D341Med (cell line): ENCODE measurements around the gene RALGAPA2.

Source experiments
- DNase-seq: peaks from one replicate; pipeline ENCODE4 v3.0.0; 2012; ENCODE audit warnings: low spot score

RALGAPA2 gene

DNA sequence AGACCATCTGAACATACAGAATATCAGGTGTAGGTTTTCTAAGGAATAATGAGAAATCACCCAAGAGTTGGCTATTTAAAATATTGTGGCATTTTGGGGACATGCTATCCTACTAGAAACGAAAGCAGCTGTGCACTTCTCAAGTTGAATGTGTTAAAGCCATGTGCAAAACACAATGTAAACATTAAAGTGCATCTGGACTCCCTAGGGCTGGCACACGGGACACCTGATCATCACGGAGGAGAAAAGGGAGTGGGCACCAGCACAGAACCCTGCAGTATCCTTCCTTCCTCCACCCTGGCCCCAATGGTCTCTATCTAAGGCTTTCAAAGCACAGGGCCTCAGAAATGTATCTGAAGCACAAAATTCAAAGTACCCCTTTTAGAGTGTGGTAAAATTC, 250.3 kb downstream of the RALGAPA2 start:
- DNase-seq = no peak

DNA sequence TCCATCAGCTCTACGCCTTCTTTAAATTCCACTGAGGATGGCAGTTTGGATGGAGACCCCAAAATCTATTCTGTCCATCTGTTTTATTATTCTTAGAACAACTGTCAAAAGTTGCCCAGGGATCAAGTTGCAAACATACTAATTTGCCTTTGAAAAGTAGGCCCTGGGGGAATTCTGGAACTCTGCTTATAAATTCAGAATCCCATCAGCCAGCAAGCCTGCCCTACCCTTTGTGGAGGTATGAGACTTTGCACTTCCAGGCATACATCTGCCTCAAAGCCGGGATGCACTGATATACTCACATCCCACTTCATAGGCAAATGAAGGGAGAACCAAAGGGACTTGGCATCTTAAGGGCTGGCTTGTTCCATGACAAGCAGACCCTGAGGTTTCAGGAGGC, 250.9 kb downstream of the RALGAPA2 start:
- DNase-seq = no peak

DNA sequence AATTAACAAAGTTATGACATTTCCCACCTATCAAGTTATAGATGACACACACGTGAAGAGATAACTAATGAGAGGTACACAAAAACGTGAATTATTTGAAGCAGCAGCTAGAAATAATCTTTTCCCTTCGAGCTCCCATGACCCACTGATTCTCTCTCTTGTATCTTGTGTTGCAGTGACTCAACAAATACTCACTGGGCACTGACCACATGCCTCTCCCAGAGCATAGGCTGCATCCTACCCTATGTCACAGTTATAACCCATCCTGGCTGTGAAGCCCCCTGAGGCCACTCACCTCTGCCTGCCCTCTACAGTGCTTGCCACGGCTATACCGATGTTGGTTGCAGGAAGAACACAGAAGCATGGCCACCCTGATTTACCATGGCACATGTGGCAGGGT, 252.7 kb downstream of the RALGAPA2 start:
- DNase-seq = no peak

DNA sequence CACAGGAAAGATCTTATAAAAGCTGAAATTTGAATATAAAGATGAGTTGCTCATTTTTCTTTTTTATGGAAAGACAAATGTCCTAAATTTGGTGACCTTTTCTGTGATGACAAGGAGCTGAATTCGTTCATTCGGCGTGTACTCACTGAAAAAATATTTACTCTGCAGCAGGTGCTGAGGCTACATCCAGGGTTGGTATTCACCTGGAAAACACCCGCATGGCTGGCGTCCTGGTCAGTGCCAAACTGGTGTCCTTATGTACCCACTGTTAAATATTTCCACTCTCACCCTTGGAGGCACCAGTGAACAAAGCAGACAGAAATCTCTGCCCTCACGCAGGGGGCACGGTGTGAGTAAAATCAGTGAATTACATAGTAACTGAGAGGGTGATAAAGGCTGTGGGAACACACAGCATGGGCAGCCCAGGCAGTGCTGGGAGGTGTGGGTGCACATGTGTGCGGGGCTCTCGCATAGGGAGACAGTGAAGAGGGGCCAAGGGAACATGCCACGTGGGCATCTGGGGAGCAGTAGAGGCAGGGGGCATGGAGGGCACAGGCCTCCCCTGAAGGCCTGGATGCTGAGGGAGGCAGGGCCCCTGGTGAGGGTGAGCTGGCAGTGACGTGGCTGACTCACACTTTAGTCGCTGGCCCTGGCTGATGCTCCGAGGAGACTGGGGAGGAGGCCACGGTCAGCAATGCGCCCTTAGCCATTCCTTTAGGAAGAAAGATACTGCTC, 254.9 kb downstream of the RALGAPA2 start:
- no peak for DNase-seq

DNA sequence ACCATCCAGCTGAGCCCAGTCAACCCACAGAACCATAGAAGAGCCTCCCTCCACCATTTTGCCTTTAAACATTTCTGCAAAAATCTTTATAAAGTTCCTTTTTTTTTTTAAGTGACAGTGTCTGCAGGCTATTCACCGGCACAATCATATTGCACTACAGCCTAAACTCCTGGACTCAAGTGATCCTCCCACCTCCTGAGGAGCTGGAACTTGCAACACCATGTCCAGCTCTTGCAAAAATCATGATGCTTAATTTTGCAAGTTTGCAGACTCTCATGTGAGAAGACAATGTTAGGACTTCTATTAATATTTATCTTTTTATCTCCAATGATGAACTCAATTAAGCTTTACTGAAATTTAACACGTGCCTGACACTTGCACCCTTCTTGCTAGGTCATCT, 255.7 kb downstream of the RALGAPA2 start:
- no peak for DNase-seq

DNA sequence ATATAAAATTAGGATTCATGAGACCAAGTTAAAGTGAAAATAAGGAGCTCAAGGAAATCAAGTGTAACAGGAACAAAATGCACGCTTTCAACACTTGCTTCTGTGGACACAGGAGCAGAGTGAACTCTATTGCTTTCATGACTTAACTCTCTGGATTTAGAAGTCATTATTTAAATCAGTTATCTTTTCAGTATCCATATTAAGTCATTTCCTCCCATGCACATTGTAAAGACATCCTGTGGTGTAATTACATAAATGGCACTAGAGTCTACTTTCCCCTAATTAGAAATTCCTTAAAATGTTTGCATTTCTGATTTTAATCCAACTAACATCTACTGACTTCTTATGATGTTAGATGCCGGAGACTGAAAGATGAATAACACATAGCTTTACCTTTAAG, 256.5 kb downstream of the RALGAPA2 start:
- no peak for DNase-seq

DNA sequence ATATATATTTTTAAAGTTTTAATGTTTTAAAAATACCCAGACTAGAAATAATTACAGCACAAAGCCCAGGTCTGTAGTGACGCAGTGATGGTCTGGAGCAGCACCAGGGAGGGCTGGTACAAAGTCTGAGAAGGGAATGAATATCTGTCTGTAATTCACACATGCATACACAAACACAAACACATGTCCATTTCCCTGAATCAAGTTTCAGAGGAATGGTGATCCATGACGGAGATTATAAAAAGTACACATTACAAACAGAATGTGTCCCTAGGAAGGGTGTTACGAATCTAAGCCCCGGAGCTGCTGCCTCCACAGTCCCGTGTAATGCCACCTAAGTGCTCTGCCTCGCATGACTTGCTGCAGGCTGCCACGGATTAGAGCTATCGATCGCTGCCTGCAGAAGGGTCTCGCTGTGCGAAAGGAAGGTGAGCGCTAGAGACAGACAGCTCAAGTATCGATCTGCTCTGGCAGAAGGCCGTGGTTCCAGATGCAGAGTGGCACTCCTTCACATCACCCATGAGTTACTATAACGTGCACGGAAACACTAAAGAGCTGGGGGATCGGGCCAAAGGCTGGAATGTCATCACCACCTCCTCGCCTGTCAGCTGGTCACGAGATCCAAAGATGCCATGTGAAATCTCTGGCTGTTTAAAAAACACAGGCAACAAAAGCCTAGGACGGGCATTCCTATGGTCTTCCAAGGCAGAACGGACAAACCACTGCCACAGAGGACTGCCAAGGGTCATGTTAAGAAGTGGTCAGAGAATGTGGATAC, 257.4 kb downstream of the RALGAPA2 start:
- DNase-seq = no peak

DNA sequence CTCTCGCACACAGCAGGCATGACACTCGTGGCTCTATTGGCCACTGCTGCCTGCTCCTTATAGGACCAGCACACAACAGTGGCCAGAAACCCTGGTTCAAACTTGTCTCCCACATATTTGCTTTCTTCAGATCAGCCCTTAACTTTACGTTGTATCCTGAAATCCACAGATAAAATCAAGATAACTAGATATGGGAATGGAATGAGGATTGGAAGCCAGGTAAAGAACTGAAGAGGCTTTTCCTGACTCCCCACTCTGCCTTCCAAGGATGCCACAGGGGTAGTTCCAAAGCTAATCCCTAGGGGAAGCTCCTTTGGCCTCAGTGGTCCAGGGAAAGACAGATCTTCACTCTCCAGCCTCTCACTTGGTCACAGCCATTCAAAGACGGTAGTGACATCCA, 258.1 kb downstream of the RALGAPA2 start:
- no peak for DNase-seq

DNA sequence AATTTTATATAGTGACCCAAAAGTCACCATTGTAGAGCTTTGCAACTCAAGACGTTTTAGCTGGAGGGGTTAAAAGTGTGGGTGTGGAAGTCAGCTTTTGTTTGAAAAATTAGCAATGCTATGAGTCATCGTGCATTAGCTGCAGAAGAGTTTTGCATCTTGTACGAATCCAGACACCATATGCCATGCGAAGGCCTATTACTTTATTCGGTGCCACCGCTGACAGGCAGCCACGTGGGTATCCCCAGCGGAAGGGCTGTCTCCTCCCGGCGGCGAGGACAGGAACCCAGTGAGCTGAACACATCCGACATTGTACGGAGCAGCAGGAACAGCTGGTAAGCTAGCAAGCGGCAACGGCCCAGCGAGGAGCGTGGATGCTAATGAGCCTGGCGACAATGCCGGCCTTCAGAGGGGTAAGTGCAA, 260.2 kb downstream of the RALGAPA2 start:
- DNase-seq = no peak

DNA sequence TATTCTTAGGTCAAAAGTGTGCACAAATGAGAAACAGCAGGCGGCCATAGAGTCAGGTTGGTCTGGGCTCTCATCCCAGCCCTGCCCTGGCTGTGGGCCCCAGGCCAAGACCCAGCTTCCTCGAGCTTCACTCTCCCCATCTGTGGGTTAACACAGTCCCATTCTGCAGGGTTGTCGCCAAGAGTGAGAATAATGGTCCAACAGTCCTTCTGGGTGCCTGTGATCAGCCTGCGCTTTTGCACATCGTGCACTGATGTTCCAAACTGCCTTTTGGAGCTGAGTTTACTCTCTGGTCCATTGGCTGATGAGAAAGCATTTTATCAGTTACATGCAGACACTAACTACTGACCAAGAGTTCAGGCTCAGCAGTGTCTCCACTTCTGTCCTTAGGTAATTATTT, 261.9 kb downstream of the RALGAPA2 start:
- DNase-seq = no peak

DNA sequence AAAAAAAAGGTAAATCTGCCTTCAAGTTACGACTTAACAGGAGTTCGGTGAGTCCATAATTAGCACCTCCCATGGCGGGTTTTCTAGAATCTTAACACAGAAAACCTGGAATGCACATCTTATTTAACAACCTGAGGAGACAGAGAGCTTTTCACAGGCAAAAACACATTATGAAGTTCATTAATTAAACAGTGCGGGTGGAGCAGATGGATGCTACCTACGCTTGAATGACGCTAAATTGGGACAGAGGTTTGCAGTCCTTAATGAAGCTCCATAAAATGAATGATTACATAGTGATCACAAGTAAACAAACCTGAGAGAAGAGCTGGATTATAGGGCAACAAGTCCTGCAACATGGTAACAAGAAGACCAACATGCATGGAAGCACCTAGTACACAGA, 263.6 kb downstream of the RALGAPA2 start:
- DNase-seq = no peak

DNA sequence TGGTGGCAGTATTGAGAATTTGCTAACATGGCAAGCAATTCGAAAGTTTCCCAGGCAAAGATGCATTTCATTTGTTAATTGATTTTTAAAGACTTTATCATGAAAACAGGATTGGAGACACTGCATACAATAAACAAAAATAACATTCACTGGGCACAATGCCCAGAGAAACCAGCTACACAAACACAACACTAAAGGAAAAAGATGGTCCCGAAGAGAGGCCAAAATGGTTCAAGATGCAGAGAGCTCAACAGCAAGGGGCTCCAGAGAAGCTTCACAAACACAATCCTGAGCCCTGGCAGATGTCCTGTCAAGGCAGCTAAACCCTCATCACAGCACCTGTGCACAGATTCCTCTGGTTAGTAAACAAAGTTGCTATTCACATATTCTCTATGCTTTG, 265.2 kb downstream of the RALGAPA2 start:
- no peak for DNase-seq

DNA sequence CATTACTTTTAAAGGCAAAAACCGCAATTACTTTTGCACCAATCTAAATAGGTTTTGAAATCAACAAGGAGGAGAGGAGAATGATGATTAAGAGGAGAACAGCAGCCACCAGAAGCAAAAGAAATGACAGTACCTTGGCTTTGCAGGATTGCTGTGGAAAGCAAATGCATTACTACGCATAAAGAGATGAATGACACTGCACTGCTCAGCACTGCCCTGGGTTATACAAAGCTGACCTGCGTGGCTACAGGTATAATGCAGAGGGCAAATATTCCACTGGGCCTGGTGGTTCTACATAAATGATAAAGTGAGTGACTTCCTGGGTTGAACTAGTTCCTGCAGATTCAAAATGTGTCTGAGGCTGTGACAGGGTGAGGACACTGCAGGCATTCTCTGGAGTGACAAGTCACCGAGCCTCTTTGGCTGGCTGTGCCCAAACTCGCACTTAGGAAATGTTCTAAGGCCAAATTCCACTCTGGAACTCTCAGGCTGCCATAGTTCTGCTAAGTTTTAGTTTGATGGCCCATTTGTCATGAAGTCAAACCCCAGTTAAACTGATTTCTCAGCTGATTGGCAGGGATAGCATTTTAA, 265.9 kb downstream of the RALGAPA2 start:
- DNase-seq = no peak

DNA sequence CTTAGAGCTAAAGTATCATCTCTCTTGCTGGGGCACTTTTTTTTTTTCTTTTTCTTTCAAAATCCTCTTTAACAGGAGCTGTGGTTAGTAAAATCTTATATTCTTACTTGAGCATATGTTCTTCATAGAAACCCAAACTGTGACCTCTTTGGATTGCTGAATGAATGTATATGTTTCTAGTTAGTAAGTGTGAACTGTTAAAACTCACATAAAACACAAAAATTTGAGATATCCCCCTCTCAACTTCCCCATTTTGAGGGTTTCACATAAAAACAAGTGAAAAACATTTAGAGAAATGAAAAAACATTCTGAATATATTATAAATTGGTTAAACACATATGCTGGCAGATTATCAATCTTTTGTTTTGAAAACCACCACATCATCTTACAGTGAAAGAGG, 266.4 kb downstream of the RALGAPA2 start:
- DNase-seq = no peak

DNA sequence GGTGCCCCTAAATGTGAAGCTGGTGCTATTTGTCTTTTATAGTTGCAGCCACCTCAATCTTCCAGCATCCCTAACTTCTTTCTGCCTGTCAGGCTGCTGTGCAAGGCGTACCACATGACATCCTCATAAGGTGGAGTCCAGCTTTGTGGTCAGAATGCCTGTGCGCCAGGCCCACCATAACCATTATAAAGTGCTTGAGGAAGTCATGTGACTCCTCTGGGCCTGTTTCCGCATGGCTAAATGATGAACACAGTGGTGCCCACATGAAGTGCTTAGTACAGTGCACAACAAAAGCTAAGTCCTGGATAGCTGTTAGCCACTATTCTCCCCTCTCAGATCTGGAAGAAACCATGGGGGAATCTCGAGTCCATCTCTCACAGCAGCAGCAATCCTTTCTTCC, 268.9 kb downstream of the RALGAPA2 start:
- no peak for DNase-seq

DNA sequence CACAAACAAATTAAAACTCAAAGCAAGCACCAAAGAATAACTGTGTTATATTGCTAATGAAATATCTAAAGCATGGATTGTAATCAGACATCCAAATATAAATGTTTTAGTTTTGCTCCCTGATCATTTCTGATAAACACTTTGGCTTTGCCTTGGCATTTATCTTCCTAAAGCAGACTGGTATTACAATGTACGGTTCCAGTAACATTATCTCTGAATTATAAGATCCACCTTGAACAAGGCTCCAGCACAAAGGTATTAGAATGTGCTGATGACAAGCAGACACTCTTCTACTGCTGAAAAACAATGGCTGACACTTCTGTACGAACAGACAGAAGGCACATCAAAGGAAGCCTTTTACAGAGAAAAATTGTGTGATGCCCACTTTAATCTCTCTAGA, 270.0 kb downstream of the RALGAPA2 start:
- no peak for DNase-seq

DNA sequence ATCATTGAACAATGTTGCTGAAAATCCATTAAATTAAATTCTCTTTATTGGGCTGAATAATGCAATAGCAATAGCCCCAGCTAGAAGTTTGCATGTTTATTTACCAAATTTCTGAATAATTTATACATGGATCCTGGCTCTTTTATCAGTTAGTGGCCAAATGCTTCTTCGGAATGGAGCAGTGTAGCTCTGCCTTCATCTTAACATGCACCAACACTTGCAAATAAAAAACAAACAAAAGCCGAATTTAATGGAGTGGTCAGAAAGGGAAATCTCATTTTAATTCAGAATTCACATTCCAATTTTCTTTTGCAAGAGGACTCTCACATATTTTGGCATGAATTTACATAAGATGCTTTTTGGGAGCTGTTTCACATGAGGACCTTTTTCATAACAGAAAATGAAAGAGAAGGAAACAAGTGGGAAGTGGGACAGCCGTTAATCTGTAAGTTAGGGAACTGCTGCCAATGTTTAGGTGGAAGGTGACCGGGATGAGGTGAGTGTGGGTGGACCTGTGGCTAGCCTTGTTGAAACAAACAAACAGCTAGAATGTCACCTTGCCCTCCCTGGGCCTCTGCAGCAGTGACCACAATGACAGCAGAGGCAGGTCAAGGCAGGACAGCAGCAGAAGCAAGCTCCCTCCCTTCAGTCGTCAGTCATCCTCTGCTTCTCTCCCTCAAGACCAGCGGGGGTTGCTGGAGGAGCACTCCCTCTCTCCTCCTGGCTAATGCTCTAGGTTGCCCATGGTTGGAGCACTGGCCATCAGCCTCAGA, 271.4 kb downstream of the RALGAPA2 start:
- no peak for DNase-seq

DNA sequence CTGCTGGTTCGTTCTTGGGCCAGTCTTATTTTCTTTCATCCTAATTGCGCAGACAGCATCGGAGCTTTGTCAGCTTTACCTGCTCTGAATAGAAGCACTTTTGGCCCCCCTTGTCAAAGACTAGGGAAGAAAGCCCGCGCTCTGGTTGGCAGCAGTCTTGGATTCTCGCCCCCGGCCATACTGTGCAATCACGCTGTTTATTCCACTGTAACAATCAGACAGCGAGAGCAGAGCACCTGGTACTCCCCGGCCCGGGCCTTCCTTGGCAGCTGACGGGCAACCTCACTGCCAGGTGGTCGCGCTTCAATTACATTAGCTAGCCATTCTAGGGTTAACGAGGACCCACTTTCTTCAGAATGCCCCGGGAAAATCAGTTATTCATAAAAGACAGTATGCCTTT, 272.0 kb downstream of the RALGAPA2 start:
- no peak for DNase-seq

DNA sequence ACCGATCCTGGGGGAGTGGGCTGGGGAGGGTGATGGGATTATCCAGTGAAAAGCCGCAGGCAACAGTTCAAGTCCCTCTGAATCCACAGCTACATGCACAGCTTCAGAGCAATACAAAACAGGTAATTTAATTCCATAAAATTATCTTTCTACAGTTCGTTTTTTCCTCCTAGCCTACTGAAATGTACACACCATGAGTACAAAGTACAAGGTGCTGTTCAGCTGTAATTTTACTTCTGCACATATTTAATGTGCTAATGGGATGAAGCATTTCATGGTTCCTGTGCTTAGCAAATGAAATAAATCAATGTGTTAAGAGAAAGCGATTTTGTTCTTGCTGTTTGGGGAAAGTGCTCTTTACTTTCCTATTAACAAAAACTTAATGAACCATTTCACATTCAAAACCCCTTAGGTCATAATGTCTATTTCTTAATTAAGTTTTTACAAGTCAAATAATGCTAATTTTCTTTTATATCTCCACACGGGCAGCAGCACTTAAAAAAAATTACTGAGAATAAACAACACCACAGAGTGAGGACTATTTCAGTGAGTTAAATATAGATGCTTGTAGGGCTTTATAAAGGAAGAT, 272.7 kb downstream of the RALGAPA2 start:
- no peak for DNase-seq

DNA sequence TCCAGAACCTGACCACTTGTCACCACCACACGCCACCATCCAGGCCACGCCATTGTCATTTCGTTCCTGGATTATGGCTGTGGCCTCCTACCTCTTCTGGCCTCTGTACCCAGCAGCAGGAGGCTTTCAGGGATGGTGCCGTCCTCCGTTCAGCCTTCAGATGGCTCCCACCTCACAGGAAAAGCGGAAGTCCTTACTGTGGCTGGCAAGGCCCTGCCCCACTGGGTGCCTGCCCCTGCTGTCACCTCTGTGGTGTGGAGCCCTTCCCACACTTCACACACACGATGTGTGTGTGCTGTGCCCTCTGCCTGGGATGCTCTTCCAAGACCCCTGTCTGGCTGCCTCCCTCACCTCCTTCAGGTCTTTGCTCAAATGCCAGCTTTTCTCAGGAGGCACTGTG, 275.1 kb downstream of the RALGAPA2 start:
- DNase-seq = no peak

DNA sequence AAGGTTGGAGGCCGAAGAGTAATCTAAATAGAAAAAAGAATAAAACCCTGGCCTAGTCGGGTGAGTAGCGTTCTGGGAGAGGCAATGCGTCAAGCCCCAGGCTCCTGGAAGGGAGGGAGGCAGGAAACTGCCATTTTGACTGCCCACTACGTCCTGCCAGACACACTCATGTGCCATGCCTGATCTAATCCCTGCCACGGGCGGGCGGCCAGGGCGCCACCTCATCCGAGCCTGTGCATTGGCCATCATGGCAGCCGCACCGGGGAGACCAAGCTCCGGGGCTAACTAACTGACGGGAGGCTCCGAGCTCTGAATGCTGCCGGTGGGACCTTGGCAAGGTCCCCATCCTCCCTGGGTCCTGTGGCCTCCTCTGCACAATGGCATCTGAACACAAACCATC, 275.8 kb downstream of the RALGAPA2 start:
- no peak for DNase-seq

DNA sequence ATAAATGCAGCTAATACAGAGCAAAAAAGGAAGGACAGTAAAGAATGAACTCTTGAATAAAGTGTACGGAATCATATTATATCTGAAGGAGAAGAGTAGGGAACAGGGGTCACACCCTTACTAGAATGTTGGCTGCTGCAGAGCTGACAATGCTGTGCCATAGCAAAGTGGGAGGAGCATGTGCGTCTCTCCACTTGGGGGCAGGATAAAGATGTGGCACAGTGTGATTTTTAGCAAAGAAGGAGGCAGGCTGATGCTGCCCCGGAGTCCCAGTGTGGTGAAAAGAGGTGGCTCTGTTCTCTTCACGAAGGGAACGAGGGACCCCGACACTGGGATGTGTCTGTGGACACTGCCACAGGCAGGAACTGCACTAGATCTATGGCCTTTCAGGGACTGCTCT, 277.0 kb downstream of the RALGAPA2 start:
- no peak for DNase-seq
